Measurements from ENCODE around the gene PNPO. TPM values are rescaled to one million over a fixed set of nuclear protein-coding genes. Genes with fewer than 3 reads are reported as not detected.

Gene PNPO
- total and polyA plus RNA-seq, 2 of the 8 experiments (the other 6 are each of a cell fraction or from before 2014, with no cell fraction given) = 7.0 to 8.1 TPM

DNA sequence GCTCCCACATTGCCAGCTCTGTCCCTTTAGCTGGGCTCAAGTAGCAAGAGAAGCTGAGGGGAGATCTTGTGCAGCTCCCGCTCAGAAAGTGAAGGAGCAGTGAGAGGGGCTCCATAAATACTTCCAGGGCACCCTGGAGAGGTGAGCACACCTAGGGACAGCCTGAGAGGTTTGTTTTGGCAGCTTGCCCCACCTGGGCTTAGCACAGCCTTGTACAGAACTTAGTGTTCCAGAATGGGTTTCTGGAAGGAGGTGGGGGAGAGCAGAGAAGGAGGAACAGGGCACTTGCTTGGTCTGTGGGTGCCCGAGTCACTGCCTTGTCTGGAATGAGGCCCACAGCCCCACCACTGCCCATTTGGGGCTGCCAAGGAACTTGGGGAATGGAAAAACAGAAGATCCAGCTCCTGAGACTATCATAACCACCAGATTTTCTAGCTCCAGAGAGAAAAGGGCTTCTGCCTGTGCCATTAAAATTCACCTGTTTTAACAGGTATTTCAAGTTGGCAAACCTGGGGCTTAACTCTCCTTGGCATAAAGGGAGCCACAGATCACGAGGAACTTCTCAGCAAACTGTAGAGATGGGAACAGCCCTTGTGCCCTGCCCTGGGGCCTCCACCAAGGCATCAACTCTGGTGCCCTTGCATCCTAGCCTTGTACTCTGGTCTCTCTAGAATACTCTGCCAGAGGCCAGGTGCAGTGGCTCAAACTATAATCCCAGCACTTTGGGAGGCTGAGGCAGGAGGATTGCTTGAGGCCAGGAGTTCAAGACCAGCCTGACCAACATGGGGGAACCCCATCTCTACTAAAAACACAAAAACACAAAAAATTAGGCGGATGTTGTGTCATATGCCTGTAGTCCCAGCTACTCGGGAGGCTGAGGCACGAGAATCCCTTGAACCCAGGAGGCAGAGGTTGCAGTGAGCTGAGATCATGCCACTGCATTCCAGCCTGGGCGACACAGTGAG is 14.4 kb downstream of the PNPO start:
- Histone ChIP-seq H3K23me2 (ENCODE audit: low read depth, low read length) (no peaks in the 10 kb centered on the region; the same call in 1 of the 2 replicates), H3K14ac (ENCODE audit: insufficient read length) (no peak overlapping the region), H3K4me2 (ENCODE audit: insufficient read depth in 1 of 2, low read depth in 2 of 2, low read length in 2 of 2) (no peak overlapping the region), H2AFZ (ENCODE audit: low read length) (no peak overlapping the region), H2BK20ac (ENCODE audit: low read length) (no peak overlapping the region), H3K79me1 (ENCODE audit: low read depth, low read length) (no peaks in the 10 kb centered on the region), H3K4ac (replicated peaks; ENCODE audit: insufficient read length, low read depth, low read length) (no peak overlapping the region), H4K8ac (ENCODE audit: extremely low read depth, insufficient read depth, low read length) (no peak overlapping the region), H3K79me2 (ENCODE audit: control insufficient read depth in 1 of 2, insufficient read depth in 2 of 2, low read length in 2 of 2) (no peaks in the 10 kb centered on the region), H3K9ac (replicated peaks in 1 of 4; ENCODE audit: extremely low read depth in 1 of 4, low read depth in 3 of 4, low read length in 3 of 4) (no peak overlapping the region), H4K20me1 (replicated peaks in 1 of 2; ENCODE audit: control insufficient read depth in 1 of 2, insufficient read depth in 2 of 2, low read length in 2 of 2) (no peaks in the 10 kb centered on the region), H3K27me3 (replicated peaks in 1 of 4; ENCODE audit: control insufficient read depth in 3 of 4, extremely low read depth in 1 of 4, insufficient read depth in 3 of 4, low read length in 3 of 4) (no peaks in the 10 kb centered on the region), H2AK5ac (ENCODE audit: low read depth, low read length) (peak overlapping the region; percentile 82; the same call in 1 of the 2 replicates), H3K56ac (replicated peaks; ENCODE audit: insufficient read length, low read depth, low read length) (no peak overlapping the region), H2BK120ac (replicated peaks; ENCODE audit: low read depth, low read length) (no peak overlapping the region), H3K23ac (ENCODE audit: insufficient read length) (no peak overlapping the region), H4K5ac (ENCODE audit: insufficient read length, low read depth, low read length) (no peak overlapping the region), H3K36me3 (ENCODE audit: control insufficient read depth in 2 of 4, insufficient read depth in 4 of 4, low read length in 3 of 4) (no peaks in the 10 kb centered on the region), H3K18ac (ENCODE audit: extremely low read depth, low read length) (no peak overlapping the region), H4K91ac (replicated peaks; ENCODE audit: insufficient read length, low read length) (no peak overlapping the region), H3K4me3 (ENCODE audit: extremely low read depth in 1 of 4, insufficient read depth in 2 of 4, low read depth in 3 of 4, low read length in 4 of 4) (no peak overlapping the region), H3K27ac (ENCODE audit: low read depth, low read length) (no peak overlapping the region), H2BK15ac (ENCODE audit: low read length) (peak overlapping the region; percentile 50; the same call in 1 of the 2 replicates), H3K4me1 (replicated peaks in 1 of 4; ENCODE audit: control insufficient read depth in 3 of 4, insufficient read depth in 4 of 4, low read length in 3 of 4) (peaks cover 0 to 20% (median 17%) of the 10 kb centered on the region in 4 experiments; a peak in 6 of 7 replicates), H2BK5ac (ENCODE audit: low read depth, low read length) (no peak overlapping the region), H2BK12ac (ENCODE audit: low read depth, low read length) (no peak overlapping the region), H3K9me3 (ENCODE audit: insufficient read depth in 2 of 2, low read depth in 1 of 2, low read length in 1 of 2) (no peaks in the 10 kb centered on the region)
- no peak for DNase-seq (ENCODE audit: low read depth in 1 of 2, low spot score in 2 of 2)
- TF ChIP-seq CBX8 (IDR thresholded peaks at IDR 0.05; ENCODE audit: borderline replicate concordance, low read depth, low read length) (no peak), SIN3A (conservative IDR thresholded peaks at IDR 0.05 in 1 of 2, IDR thresholded peaks at IDR 0.05 in 1 of 2; ENCODE audit: low read depth in 1 of 2, low read length in 2 of 2) (no peak), CTBP2 (IDR thresholded peaks at IDR 0.05; ENCODE audit: borderline replicate concordance, insufficient read depth, insufficient read length, low read length) (no peak), TAF1 (IDR thresholded peaks at IDR 0.05; ENCODE audit: low read depth, low read length) (no peak), EZH2 (IDR thresholded peaks at IDR 0.05; ENCODE audit: low read depth, low read length, severe bottlenecking) (no peak), ZNF274 (IDR thresholded peaks at IDR 0.05; ENCODE audit: borderline replicate concordance, extremely low read depth, low read length) (no peak), TCF12 (IDR thresholded peaks at IDR 0.05; ENCODE audit: low read depth, low read length) (no peak), ASH2L (IDR thresholded peaks at IDR 0.05; ENCODE audit: low read length) (no peak)
- TF ChIP-seq, protein P1, sequence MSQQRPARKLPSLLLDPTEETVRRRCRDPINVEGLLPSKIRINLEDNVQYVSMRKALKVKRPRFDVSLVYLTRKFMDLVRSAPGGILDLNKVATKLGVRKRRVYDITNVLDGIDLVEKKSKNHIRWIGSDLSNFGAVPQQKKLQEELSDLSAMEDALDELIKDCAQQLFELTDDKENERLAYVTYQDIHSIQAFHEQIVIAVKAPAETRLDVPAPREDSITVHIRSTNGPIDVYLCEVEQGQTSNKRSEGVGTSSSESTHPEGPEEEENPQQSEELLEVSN (IDR thresholded peaks at IDR 0.05) = no peak
- CTCF ChIA-PET (ENCODE audit: partially characterized antibody) = interaction anchor here (0.5 to 40.5 kb wide), 7 partner anchors 7 to 110 kb away, joined by 3 to 1010 read pairs (median 246); partner anchors contain the start of genes CDK5RAP3, PNPO, PRR15L and SCRN2
- POLR2A ChIA-PET (ENCODE audit: partially characterized antibody) = interaction anchor here (0.9 to 2.2 kb wide), 6 partner anchors 10 to 68 kb away, joined by 3 to 7 read pairs (median 6); partner anchors contain the start of gene SP2
- no peak for FAIRE-seq
- WGBS, 2 experiments (ENCODE audit: extremely low coverage in 1 of 2, insufficient coverage in 1 of 2, insufficient read length in 1 of 2, insufficient replicate concordance in 2 of 2, low coverage in 1 of 2, low lambda C conversion rate in 2 of 2, missing lambda C conversion rate in 1 of 2) = 92% methylated on average over 7 of the region's 7 CpGs; no CpG with 5 or more reads in 1 of the 2 experiments

Data from H1 (cell line).